Right lobe of liver (tissue), 4 donors: Measurements from ENCODE around the gene MRPS34.

Experiments
- CTCF ChIP-seq, 4 donors: fragments of 200-600 bp in 3 of 4; fragments of 450-650 bp in 1 of 4; IDR thresholded peaks; one replicate each; pipeline versions ENCODE4 v1.5.1 to v1.8.0; 2016 to 2022; ENCODE audit warnings: antibody characterized with exemption in 4 of 4, mild to moderate bottlenecking in 2 of 4
- POLR2A ChIP-seq: fragments of 450-650 bp; IDR thresholded peaks from one replicate; pipeline ENCODE4 v1.6.1; 2017; ENCODE audit warnings: antibody characterized with exemption, mild to moderate bottlenecking
- donor health status: DM: no; HTN: no; CAD: no.
- donor health status: DM: no; HTN: no; CAD: no.
- donor health status: DM: no; HTN: yes; CAD: no.

- TF ChIP-seq CTCF (IDR thresholded peaks at IDR 0.05) (no peak), POLR2A (no peak)
Measured at GRCh38 chr16:1821861-1822611, 49.1 kb upstream of the MRPS34 start.
